GM12892 (cell line): ENCODE measurements around the gene UBE2D4. TPM values are rescaled to one million over a fixed set of nuclear protein-coding genes. Genes with fewer than 3 reads are reported as not detected.

Experiments
- DNase-seq: peaks from one replicate; pipeline ENCODE4 v3.0.0; 2011; ENCODE audit not compliant: insufficient read length
- FAIRE-seq: peaks from 2 replicates; lab custom pipeline; 2011; peaks lifted over from hg19 to GRCh38; lab: Jason Lieb, UNC
- POLR2A ChIP-seq: IDR thresholded peaks from 2 replicates; pipeline ENCODE4 v1.6.1; 2011; ENCODE audit warnings: low read depth, low read length, control low read depth
- POLR2AphosphoS5 ChIP-seq: IDR thresholded peaks from 2 replicates; pipeline ENCODE4 v1.6.1; 2011; ENCODE audit warnings: low read depth, low read length, control low read depth
- TAF1 ChIP-seq: IDR thresholded peaks from 2 replicates; pipeline ENCODE4 v1.6.1; 2011; ENCODE audit warnings: low read depth, mild to moderate bottlenecking, control low read depth, low read length, borderline replicate concordance
- polyA plus RNA-seq: library from polyadenylated mRNA; unstranded; fragments of >200 nt; gene quantifications from one replicate; pipeline ENCODE4 v1.2.1, GENCODE V29; 2012; ENCODE audit warnings: missing spikeins, inconsistent platforms; ENCODE audit not compliant: missing spikeins

Gene UBE2D4
- polyA plus RNA-seq: 11.0 TPM

GRCh38 chr7:43925984-43926797, at the start of gene UBE2D4:
Gene UBE2D4 (plus strand): TSS chr7:43926436. CDS start chr7:43926533, 97 bp downstream.
- DNase-seq (peak; percentile 83), FAIRE-seq (peak; percentile 92)
- TF ChIP-seq POLR2A (peak; percentile 95), TAF1 (no peak), POLR2AphosphoS5 (peak; percentile 72)

DNA sequence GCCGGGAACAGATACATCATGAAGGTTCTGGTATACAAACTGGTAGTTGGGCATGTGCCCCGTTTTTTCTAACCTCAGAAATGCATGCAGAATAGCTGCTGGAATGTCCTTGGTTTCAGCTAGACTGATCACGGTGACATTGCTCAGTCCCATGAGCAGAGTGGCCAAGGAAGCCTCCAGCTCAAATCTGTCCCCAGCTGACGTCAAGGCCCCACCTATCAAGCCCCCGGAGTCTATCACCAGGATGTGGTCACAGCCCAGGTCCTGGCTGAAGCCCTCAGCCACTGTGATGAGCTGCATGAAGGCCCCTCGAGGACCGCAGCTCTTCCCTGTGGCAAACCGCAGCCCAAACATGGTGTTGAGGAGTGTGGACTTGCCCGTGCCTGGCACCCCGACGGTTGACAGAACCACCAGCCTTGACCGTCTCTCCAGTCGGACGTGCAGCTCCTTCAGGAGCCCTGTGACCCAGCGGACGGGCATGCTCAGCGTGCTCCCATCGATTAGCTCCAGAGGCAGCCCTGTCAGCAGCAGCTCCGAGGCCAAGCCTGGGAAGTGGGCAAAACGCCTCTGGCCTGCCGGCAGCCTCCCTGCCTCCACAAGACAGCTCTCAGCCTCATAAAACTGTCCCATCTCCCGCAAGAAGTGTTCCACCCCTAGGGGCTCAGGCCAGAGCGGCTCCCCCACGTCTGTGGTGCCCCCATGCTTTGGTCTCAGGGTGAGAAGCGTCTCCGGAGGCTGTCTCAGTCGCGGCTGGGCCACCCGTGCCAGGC, 49.1 kb upstream of the UBE2D4 start:
- FAIRE-seq: no peak
- DNase-seq: no peak
- TF ChIP-seq POLR2AphosphoS5: no peak
- no peak for TF ChIP-seq POLR2A
- no peak for TF ChIP-seq TAF1

GRCh38 chr7:43877968-43878864, 48.0 kb upstream of the UBE2D4 start:
- FAIRE-seq: no peak
- no peak for DNase-seq
- TF ChIP-seq TAF1 (no peak), POLR2AphosphoS5 (no peak), POLR2A (no peak)

DNA sequence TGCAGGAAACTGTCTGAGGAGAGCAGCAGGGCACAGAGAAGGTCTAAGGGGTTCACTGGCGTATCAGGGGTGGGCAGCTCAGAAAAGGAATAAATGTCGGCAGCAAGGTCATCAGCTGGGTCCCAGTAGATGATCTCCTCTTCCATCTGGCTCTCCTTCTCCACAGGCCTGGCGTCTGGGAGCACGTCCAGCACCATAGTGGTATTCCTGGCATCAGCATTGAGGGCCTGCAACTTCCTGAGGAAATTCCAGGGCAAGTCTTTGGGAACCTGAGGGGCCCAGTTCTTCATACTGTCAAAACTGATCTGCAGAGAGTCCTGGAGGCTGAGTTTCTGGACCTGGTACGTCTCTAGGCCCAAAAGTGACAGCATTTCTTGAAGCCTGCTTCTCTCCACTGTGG, 47.4 kb upstream of the UBE2D4 start:
- no peak for DNase-seq
- FAIRE-seq: no peak
- no peak for TF ChIP-seq POLR2A
- TF ChIP-seq TAF1: no peak
- no peak for TF ChIP-seq POLR2AphosphoS5

DNA sequence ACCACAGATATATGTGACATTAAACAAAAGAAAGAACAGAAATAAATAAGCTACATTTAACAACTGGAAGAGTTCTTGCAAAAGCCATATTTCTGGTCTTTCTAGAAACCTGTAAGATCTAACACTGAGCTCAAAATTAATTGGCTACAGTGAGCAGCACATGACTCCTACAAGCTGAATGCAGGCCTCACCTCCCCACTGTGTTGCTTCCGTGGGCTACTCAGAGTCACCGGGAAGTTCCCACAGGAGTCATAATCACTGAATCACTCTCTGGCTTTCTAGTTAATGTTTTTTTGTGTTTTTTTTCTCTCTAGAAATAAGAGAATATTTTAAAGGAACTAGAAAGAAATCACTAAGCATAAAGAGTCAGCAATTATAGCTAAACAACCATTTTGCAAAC, 46.8 kb upstream of the UBE2D4 start:
- DNase-seq (no peak), FAIRE-seq (no peak)
- TF ChIP-seq POLR2A (no peak), POLR2AphosphoS5 (no peak), TAF1 (no peak)

DNA sequence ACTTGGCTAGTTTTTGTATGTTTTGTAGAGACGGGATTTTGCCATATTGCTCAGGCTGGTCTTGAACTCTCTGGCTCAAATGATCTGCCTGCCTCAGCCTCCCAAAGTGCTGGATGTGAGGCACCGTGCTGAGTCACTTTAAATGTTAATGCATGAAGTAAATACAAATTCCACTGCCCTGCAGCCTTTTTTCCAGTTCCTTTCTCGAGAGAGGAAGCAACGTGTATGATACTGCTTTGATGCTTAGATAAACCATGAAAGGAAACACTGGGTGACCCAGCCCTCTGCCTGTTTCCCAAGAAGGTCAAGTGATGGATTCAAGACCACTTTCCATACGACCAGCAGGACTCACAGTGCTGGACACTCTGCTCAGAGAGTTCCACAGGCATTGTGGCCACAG, 45.6 kb upstream of the UBE2D4 start:
- TF ChIP-seq POLR2AphosphoS5: no peak
- TF ChIP-seq TAF1: no peak
- no peak for TF ChIP-seq POLR2A
- DNase-seq (no peak), FAIRE-seq (no peak)

GRCh38 chr7:43884209-43884608, 42.0 kb upstream of the UBE2D4 start:
- FAIRE-seq (no peak), DNase-seq (no peak)
- TF ChIP-seq POLR2A (no peak), POLR2AphosphoS5 (no peak), TAF1 (no peak)

DNA sequence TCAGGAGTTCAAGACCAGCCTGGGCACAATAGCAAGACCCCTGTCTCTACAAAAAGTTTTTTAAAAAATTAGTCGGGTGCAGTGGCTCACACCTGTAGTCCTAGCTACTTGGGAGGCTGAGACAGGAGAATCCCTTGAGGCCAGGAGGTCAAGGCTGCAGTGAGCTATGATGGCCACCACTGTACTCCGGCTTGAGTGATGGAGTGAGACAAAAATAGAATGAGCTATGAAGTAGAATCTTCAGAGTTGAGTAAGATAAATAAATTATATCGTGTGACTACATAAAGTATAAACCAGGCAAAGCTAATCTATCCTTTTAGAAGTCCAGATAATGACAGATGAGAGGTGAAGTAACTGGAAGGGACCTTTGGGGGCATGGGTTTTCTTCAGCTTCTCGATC, 41.6 kb upstream of the UBE2D4 start:
- TF ChIP-seq POLR2A (no peak), POLR2AphosphoS5 (no peak), TAF1 (no peak)
- no peak for FAIRE-seq
- DNase-seq: no peak

- TF ChIP-seq POLR2A (no peak), POLR2AphosphoS5 (no peak), TAF1 (no peak)
- DNase-seq (no peak), FAIRE-seq (no peak)
Measured at GRCh38 chr7:43888993-43889945, 37.0 kb upstream of the UBE2D4 start.

GRCh38 chr7:43890468-43890867, 35.8 kb upstream of the UBE2D4 start:
- DNase-seq: no peak
- FAIRE-seq: no peak
- no peak for TF ChIP-seq TAF1
- TF ChIP-seq POLR2AphosphoS5: no peak
- no peak for TF ChIP-seq POLR2A
